ENCODE data around the gene RRAD.
A peak's percentile ranks its signal among the peaks of the same experiment; 100 is the strongest.

RRAD gene

DNA sequence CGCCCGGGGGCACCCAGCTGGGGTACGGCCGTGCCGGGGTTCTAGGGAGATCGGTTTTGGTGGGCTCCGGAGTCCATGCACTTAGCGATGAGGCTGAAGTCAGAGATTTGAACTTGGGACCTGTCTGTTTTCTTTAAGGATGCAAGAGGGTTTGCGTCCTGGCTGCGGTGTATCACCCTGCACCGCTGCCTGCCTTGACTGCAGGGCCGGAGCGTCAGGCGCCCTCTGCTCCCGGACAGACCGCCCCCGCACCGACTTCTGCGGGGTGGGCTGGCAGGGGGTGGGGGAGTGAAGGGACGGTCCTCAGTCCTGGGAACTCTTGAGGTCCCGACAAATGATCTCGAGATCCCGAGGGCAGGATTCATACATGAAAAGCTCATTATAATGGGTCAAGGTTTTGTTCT is 44.3 kb downstream of the RRAD start (continued):
- TF ChIP-seq, protein P1, sequence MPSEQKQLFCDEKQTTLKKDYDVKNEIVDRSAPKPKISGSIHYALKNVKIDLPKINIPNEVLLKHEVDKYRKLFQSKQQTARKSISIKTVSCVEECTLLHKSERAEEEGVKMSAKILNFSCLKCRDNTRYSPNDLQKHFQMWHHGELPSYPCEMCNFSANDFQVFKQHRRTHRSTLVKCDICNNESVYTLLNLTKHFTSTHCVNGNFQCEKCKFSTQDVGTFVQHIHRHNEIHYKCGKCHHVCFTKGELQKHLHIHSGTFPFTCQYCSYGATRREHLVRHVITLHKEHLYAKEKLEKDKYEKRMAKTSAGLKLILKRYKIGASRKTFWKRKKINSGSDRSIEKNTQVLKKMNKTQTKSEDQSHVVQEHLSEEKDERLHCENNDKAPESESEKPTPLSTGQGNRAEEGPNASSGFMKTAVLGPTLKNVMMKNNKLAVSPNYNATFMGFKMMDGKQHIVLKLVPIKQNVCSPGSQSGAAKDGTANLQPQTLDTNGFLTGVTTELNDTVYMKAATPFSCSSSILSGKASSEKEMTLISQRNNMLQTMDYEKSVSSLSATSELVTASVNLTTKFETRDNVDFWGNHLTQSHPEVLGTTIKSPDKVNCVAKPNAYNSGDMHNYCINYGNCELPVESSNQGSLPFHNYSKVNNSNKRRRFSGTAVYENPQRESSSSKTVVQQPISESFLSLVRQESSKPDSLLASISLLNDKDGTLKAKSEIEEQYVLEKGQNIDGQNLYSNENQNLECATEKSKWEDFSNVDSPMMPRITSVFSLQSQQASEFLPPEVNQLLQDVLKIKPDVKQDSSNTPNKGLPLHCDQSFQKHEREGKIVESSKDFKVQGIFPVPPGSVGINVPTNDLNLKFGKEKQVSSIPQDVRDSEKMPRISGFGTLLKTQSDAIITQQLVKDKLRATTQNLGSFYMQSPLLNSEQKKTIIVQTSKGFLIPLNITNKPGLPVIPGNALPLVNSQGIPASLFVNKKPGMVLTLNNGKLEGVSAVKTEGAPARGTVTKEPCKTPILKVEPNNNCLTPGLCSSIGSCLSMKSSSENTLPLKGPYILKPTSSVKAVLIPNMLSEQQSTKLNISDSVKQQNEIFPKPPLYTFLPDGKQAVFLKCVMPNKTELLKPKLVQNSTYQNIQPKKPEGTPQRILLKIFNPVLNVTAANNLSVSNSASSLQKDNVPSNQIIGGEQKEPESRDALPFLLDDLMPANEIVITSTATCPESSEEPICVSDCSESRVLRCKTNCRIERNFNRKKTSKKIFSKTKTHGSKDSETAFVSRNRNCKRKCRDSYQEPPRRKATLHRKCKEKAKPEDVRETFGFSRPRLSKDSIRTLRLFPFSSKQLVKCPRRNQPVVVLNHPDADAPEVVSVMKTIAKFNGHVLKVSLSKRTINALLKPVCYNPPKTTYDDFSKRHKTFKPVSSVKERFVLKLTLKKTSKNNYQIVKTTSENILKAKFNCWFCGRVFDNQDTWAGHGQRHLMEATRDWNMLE (tag by site-specific recombination; conservative IDR thresholded peaks at IDR 0.05; ENCODE audit: low read depth): no peak
- TF ChIP-seq EGR2 (tag by site-specific recombination; IDR thresholded peaks at IDR 0.05; ENCODE audit: low read depth) (no peak), ZNF549 (tag by site-specific recombination; IDR thresholded peaks at IDR 0.05) (no peak), ZNF202 (tag by site-specific recombination; IDR thresholded peaks at IDR 0.05; ENCODE audit: borderline replicate concordance) (no peak)
- TF ChIP-seq, protein P2, sequence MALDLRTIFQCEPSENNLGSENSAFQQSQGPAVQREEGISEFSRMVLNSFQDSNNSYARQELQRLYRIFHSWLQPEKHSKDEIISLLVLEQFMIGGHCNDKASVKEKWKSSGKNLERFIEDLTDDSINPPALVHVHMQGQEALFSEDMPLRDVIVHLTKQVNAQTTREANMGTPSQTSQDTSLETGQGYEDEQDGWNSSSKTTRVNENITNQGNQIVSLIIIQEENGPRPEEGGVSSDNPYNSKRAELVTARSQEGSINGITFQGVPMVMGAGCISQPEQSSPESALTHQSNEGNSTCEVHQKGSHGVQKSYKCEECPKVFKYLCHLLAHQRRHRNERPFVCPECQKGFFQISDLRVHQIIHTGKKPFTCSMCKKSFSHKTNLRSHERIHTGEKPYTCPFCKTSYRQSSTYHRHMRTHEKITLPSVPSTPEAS (tag by site-specific recombination; IDR thresholded peaks at IDR 0.05): no peak

DNA sequence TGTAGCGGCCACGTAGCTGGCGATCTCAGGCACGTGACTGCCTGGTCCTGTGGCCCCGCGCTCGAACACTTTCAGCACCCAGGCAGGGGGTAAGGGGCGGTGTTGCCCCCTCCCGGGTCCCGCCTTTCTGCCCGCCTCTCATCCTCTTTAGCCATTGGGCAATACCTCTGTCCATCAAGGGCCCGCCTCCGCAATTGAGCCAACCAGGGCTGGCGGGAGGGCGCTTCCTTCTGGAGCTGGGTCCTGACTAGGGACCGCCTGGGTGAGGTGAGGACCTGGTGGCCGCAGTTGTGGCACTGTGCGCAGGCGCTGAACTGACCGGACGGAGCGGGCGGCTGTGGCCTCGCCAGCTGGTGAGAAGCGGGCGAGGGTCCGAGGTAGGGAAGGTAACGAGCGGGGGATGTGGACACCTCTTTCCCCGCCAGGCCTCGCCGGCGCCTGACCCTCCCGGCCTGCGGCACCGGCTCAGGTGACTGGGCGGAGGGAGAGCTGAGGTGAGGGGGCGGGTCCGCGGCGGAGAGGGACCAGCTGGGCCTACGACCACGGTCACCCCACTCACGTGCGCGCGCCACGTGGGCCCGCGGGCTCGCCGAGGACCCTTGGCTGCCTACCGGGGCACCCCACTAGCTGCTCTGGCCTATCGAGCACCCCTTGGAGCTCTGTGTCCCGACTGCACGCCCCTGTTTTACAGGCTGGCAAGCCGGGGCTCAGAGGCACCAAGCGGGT is 44.9 kb downstream of the RRAD start, which contains the start of gene PDP2:
Gene PDP2 (plus strand): TSS at position 228 of the 726 bp plus-strand sequence. CDS start 3,770 bp downstream, outside the sequence.
- Histone ChIP-seq H3K9me3 (ENCODE audit: control insufficient read depth, insufficient read depth, low read depth, low read length) (no peaks in the 10 kb centered on the region), H3K36me3 (ENCODE audit: control insufficient read depth in 2 of 2, insufficient read depth in 1 of 2, low read length in 2 of 2) (peaks cover 4 to 14% of the 10 kb centered on the region in 2 experiments; a peak in 2 of 3 replicates), H3K27ac (ENCODE audit: extremely low read depth, low read depth, low read length) (peak within 1 kb of the TSS; percentile 53; the same call in 1 of the 2 replicates), H3K4me1 (ENCODE audit: control insufficient read depth, insufficient read depth, low read length) (no peaks in the 10 kb centered on the region), H3K4me3 (ENCODE audit: low read depth, low read length) (peak within 1 kb of the TSS; percentile 78)
- ChIA-PET POLR2A (interaction anchor here (0.6 to 2.3 kb wide), 11 partner anchors 9 to 161 kb away, joined by 3 to 9 read pairs (median 5); partner anchors contain the start of genes CES3 and NAE1), CTCF (interaction anchor here (0.6 to 2.4 kb wide), 10 partner anchors 8 to 312 kb away, joined by 3 to 16 read pairs (median 6); partner anchors contain the start of gene NAE1)
- TF ChIP-seq ZNF335 (tag by site-specific recombination; conservative IDR thresholded peaks at IDR 0.05) (peak; percentile 99), GLIS1 (tag by site-specific recombination; IDR thresholded peaks at IDR 0.05) (peak; percentile 96), ZNF544 (tag by site-specific recombination; IDR thresholded peaks at IDR 0.05) (no peak), ZNF354C (tag by site-specific recombination; IDR thresholded peaks at IDR 0.05; ENCODE audit: borderline replicate concordance, low read depth) (no peak), ZNF610 (tag by site-specific recombination; IDR thresholded peaks at IDR 0.05; ENCODE audit: borderline replicate concordance) (no peak), ZNF114 (tag by site-specific recombination; IDR thresholded peaks at IDR 0.05) (no peak), ZNF654 (tag by site-specific recombination; IDR thresholded peaks at IDR 0.05; ENCODE audit: low read depth) (no peak), ZNF658 (tag by site-specific recombination; IDR thresholded peaks at IDR 0.05) (no peak), ZNF785 (tag by site-specific recombination; IDR thresholded peaks at IDR 0.05) (no peak), ZBTB1 (tag by site-specific recombination; IDR thresholded peaks at IDR 0.05) (no peak), ZNF426 (tag by site-specific recombination; IDR thresholded peaks at IDR 0.05) (no peak), ZNF157 (tag by site-specific recombination; IDR thresholded peaks at IDR 0.05) (no peak), ZNF423 (tag by site-specific recombination; IDR thresholded peaks at IDR 0.05) (no peak), ZNF24 (tag by site-specific recombination; IDR thresholded peaks at IDR 0.05) (no peak; the same call in 1 of the 2 replicates)
- TF ChIP-seq, protein P3, sequence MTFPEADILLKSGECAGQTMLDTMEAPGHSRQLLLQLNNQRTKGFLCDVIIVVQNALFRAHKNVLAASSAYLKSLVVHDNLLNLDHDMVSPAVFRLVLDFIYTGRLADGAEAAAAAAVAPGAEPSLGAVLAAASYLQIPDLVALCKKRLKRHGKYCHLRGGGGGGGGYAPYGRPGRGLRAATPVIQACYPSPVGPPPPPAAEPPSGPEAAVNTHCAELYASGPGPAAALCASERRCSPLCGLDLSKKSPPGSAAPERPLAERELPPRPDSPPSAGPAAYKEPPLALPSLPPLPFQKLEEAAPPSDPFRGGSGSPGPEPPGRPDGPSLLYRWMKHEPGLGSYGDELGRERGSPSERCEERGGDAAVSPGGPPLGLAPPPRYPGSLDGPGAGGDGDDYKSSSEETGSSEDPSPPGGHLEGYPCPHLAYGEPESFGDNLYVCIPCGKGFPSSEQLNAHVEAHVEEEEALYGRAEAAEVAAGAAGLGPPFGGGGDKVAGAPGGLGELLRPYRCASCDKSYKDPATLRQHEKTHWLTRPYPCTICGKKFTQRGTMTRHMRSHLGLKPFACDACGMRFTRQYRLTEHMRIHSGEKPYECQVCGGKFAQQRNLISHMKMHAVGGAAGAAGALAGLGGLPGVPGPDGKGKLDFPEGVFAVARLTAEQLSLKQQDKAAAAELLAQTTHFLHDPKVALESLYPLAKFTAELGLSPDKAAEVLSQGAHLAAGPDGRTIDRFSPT (tag by site-specific recombination; IDR thresholded peaks at IDR 0.05): peak; percentile 97
- TF ChIP-seq, protein P4, sequence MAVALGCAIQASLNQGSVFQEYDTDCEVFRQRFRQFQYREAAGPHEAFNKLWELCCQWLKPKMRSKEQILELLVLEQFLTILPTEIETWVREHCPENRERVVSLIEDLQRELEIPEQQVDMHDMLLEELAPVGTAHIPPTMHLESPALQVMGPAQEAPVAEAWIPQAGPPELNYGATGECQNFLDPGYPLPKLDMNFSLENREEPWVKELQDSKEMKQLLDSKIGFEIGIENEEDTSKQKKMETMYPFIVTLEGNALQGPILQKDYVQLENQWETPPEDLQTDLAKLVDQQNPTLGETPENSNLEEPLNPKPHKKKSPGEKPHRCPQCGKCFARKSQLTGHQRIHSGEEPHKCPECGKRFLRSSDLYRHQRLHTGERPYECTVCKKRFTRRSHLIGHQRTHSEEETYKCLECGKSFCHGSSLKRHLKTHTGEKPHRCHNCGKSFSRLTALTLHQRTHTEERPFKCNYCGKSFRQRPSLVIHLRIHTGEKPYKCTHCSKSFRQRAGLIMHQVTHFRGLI (tag by site-specific recombination; IDR thresholded peaks at IDR 0.05): no peak
- TF ChIP-seq, protein P5, sequence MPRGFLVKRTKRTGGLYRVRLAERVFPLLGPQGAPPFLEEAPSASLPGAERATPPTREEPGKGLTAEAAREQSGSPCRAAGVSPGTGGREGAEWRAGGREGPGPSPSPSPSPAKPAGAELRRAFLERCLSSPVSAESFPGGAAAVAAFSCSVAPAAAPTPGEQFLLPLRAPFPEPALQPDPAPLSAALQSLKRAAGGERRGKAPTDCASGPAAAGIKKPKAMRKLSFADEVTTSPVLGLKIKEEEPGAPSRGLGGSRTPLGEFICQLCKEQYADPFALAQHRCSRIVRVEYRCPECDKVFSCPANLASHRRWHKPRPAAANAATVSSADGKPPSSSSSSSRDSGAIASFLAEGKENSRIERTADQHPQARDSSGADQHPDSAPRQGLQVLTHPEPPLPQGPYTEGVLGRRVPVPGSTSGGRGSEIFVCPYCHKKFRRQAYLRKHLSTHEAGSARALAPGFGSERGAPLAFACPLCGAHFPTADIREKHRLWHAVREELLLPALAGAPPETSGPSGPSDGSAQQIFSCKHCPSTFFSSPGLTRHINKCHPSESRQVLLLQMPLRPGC (tag by site-specific recombination; IDR thresholded peaks at IDR 0.05): 0 out of 2 replicates have a peak, but pooled peaks have one; percentile 2

Measured in HEK293 (cell line).